GM18499 (cell line): Measurements from ENCODE around the gene SLC8A3.

Experiments used
- ATAC-seq: cut with Tn5 transposase; IDR thresholded peaks from one replicate; pipeline ENCODE4 v1.9.1; 2021; ENCODE audit warnings: moderate number of reproducible peaks; ENCODE audit not compliant: insufficient read depth, unreplicated experiment

SLC8A3 gene

DNA sequence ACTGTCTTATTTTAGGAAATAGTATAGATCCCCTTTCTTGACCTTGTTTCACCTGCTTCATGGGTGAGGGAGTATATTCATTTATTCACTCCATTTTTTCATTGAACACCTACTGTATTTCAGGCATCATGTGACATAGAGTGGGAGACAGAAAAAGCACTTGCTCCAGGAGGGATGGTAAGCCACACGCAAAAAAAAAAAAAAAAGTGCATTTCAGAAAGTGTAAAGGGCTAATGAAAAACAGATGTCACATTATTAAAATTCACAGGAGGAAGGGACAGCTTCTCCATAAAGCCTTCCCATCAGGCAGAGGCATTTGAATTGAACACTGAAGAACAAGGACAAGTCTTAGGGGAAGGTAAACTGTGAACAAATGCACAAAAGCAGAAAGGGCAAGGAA is 7.5 kb downstream of the SLC8A3 start:
- ATAC-seq: no peak

- no peak for ATAC-seq
These were observed 8.0 kb downstream of the SLC8A3 start for GRCh38 chr14:70180718-70181117.

DNA sequence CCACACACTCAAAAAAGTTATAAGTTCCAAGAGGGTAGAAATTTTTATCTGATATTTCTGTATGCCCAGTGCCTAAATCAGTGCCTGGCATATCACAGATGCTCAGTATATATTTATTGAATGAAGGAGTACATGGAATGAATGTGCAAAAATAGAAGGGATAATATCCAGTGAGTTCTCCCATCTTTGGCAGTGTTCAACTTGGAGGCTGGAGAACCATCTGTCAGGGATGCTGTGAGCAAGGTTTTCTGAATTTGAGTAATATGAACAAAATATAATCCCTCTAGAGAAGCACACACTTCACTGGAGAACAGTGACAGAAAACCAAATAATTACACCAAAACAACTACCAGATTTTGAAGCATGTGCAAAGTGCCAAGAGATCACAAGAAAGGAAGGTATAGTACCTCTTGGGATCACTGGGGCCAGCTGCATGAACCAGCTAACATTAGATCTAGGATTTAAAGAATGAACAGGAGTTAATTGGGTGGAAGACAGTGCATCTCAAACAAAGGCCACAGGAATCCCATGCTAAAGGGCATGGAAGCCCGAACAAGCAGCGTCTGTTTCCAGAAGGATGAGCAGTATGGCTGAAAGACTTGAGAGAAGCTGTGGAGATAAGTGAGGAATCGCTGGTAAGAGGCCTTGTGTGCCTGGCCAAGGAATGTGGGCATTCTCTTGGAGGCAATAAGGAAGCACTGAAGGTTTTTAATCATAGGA is 11.5 kb downstream of the SLC8A3 start:
- ATAC-seq: no peak

GRCh38 chr14:70173569-70173968 is 15.2 kb downstream of the SLC8A3 start:
- ATAC-seq: no peak

- ATAC-seq: no peak
These were observed 17.0 kb downstream of the SLC8A3 start for GRCh38 chr14:70171726-70172125.

DNA sequence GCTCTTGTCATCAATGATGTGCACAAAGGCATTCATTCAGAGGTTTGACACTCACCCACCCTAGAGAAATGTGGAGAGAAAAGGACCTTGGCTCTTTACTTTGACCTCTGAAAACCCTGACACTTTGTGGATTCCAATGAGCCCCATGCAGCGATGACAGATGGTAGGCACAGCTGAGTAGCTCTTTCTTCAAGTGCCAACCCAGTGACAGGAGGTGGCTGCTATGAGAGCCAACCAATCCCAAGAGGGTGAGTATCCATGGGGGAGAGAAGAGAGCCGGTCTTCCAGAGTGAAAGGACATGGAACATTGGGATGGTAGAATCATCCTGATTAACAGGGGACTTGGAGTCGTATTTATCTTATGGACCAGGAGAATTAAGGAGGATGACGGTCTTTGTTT is 17.8 kb downstream of the SLC8A3 start:
- no peak for ATAC-seq

DNA sequence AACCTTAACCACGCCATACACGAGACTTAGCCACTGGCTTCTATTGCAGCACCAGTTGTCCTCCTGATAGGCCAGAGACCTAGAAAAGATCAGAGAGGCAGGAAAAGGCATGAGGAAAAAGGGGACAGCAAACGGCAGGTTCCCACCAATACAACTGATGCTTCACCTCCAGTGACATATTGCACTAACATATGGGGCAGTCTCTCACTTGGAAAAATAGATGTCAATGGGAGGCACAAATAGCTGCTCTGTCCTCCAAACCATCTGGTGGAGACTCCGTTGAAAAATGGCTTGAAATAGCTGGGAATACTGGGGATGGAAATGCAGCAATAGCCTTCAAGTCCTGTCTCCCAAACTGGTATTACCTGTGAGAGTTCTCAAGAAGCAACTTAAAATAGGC is 20.3 kb downstream of the SLC8A3 start:
- ATAC-seq: no peak

GRCh38 chr14:70166530-70167203 is 22.1 kb downstream of the SLC8A3 start:
- ATAC-seq: no peak

DNA sequence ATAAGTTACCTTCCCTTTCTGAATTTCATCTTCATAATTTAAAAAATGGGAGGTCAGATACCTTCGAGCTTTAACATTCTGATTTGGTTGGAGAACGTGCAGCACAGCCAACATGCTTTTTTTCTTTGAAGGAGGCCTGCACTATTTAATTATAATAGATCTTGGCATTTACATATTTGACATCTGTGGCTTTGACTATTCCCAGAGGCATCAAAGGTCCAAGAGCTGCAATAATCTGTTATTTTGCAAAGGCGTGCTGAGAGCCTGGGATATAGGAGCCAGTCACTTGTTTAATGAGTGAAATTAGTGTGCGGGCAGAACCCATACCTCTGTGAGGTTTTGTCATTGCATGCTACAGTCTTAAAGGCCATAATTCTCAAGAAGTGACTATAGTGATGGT is 26.4 kb downstream of the SLC8A3 start:
- no peak for ATAC-seq

- no peak for ATAC-seq
These were observed 32.2 kb downstream of the SLC8A3 start for GRCh38 chr14:70156592-70156991.

GRCh38 chr14:70152704-70153103 is 36.0 kb downstream of the SLC8A3 start:
- no peak for ATAC-seq

DNA sequence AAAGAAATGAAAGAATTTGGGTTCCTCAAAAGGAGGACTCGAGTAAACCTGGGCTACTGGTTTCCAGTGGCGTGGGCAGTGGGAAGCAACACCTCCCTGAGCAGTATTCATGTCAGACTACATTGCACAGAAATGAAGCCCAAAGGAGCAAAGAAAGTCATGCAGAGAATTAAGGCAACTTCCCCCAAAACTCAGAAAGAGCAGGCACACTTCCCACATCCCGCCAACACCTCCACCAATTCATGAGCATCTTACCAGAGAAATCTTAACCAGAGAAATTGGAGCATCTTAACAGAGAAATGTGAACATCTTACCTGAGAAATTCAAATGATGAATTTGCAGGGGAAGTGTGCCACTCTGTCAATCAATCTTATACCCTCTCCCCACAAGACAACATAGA is 36.7 kb downstream of the SLC8A3 start:
- ATAC-seq: no peak

- ATAC-seq: no peak
These were observed 39.1 kb downstream of the SLC8A3 start for GRCh38 chr14:70149596-70150165.

GRCh38 chr14:70148911-70149595 is 39.7 kb downstream of the SLC8A3 start:
- ATAC-seq: no peak

DNA sequence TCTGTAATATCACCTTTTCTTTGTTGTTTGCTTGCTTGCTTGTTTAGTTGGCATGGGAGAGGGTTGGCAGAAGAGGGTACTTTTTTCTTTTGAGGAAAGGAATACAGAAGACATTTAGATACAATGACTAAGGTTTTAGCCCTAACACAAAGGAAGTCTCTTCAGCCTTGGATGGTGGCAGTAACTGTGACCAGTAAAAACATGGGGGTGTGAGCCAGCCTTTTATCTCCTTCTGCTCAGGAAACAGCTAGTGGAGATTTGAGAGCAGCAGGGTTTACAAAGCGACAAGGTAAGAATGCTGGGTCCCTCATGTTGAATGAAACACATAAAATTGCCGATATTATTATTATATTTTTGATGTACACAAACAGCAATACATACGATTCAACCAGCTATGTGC is 40.4 kb downstream of the SLC8A3 start:
- no peak for ATAC-seq

- ATAC-seq: no peak
These were observed 44.7 kb downstream of the SLC8A3 start for GRCh38 chr14:70144046-70144445.

GRCh38 chr14:70143306-70143705 is 45.4 kb downstream of the SLC8A3 start:
- no peak for ATAC-seq

- no peak for ATAC-seq
These were observed 48.1 kb downstream of the SLC8A3 start for GRCh38 chr14:70140614-70141013.

DNA sequence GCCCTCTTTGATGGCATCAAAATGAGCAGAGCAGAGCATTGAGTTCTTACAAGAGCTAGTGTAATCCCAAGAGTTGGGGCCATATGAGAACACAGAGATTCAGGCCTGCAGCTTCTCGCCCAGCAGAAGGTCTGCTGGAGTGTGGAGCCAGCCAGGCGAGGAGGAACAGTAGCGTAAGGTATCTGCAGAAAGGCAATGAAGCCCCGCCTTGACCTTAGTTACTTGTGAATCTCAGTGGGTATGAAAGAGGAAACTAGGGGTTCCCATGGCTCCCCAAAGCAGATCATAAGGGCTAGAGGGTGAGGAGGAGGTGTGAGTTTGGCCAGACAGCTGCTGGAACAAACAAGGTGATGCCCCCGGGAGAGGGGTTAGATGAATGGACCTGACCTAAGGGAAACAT is 49.4 kb downstream of the SLC8A3 start:
- peak; percentile 66 for ATAC-seq

- no peak for ATAC-seq
These were observed 51.0 kb downstream of the SLC8A3 start for GRCh38 chr14:70137788-70138187.

DNA sequence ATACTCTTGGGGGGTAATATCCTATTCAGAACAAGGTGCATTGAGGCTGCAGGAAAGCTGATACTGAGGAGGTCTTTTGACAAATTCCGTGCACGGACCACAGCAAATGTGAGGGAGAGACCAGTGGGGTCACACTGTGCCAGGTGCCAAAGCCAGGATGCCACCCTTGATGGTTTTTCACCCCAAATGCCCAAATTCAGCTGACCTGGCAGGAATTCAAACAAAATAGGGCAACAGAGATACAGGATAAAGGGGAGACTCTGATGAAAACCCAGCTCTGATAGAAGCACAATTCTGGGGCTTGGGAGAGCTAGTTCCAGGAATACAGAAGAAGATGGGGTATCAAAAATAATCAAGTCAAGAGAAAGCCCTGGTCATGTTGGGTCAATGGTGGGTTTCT is 55.3 kb downstream of the SLC8A3 start:
- no peak for ATAC-seq
